Upper lobe of left lung (tissue), 6 donors: ENCODE results near the gene RNU6-9. TPM values are rescaled to one million over a fixed set of nuclear protein-coding genes. Genes with fewer than 3 reads are reported as not detected.
"Not testable (repeated sequence)": the region's sequence is repeated elsewhere in the genome, so short reads cannot be mapped to it uniquely, and the experiment has no call there.

Experiments used
- ATAC-seq, 2 donors: fragments of 200-7000 bp; cut with Tn5 transposase; one replicate each; pipeline ENCODE4 v1.9.1; 2022; ENCODE audit warnings: mild to moderate bottlenecking in 2 of 2, moderate library complexity in 2 of 2; ENCODE audit not compliant: low FRiP score in 2 of 2
- DNase-seq, 2 donors: peaks; one replicate each; pipeline ENCODE4 v3.0.0-alpha.2; 2019 to 2020
- H3K27ac ChIP-seq, 4 donors: fragments of 200-600 bp; sonication (generic); one replicate each; pipeline ENCODE4 v1.5.1; 2016 to 2019
- H3K27me3 ChIP-seq, 4 donors: fragments of 200-600 bp; sonication (generic); one replicate each; pipeline ENCODE4 v1.5.1; 2017 to 2019
- H3K36me3 ChIP-seq, 4 donors: fragments of 200-600 bp; sonication (generic); one replicate each; pipeline ENCODE4 v1.5.1; 2016 to 2019
- H3K4me1 ChIP-seq, 4 donors: fragments of 200-600 bp; sonication (generic); one replicate each; pipeline ENCODE4 v1.5.1; 2018 to 2019
- H3K4me3 ChIP-seq, 4 donors: fragments of 200-600 bp; sonication (generic); one replicate each; pipeline ENCODE4 v1.5.1; 2017 to 2019; ENCODE audit warnings: mild to moderate bottlenecking in 2 of 4, moderate library complexity in 1 of 4
- H3K9me3 ChIP-seq, 4 donors: fragments of 200-600 bp; sonication (generic); one replicate each; pipeline ENCODE4 v1.5.1; 2018 to 2019
- CTCF ChIP-seq, 6 experiments: fragments of 450-650 bp in 4 of 6; fragments of 200-600 bp in 2 of 6; sonication (generic) in 2 of 6; IDR thresholded peaks; one replicate each; pipeline ENCODE4 v1.5.1; 2016 to 2019; ENCODE audit warnings: antibody characterized with exemption in 6 of 6
- EP300 ChIP-seq, 4 donors: sonication (generic); formaldehyde crosslinking; IDR thresholded peaks; one replicate each; pipeline ENCODE4 v1.5.1; 2017; ENCODE audit warnings: antibody characterized with exemption in 4 of 4, control low read depth in 2 of 4
- POLR2A ChIP-seq, 4 donors: fragments of 450-650 bp; IDR thresholded peaks; one replicate each; pipeline ENCODE4 v1.5.1; 2016 to 2017; ENCODE audit warnings: antibody characterized with exemption in 4 of 4, mild to moderate bottlenecking in 2 of 4
- POLR2AphosphoS5 ChIP-seq, 2 donors: sonication (generic); formaldehyde crosslinking; IDR thresholded peaks; one replicate each; pipeline ENCODE4 v1.5.1; 2017; ENCODE audit warnings: antibody characterized with exemption in 2 of 2
- WGBS, 2 donors: methylation state at CpG; one replicate each; pipeline ENCODE4 v1.1.5; 2017 to 2018; 5-methylcytosine and 5-hydroxymethylcytosine counted together
- total RNA-seq, 6 donors: library from RNA; depleted of rRNA in 4 of 6; stranded (reverse); fragments of >200 nt in 4 of 6; gene quantifications; one replicate each; pipeline versions ENCODE4 v1.1.0 to v1.2.1, GENCODE V29; 2016 to 2021
- donor health status: DM: no; HTN: no; CAD: no; lungs with moderate emphysema.
- donor health status: DM: no; HTN: yes; CAD: no; lungs with severe emphysema.

Gene RNU6-9
- total RNA-seq, 6 donors from 2014 or later, result not detected

- no peak for TF ChIP-seq EP300 (IDR thresholded peaks at IDR 0.05)
- TF ChIP-seq POLR2AphosphoS5 (IDR thresholded peaks at IDR 0.05), result no peak
- TF ChIP-seq POLR2A (IDR thresholded peaks at IDR 0.05), result no peak
- no peak for TF ChIP-seq CTCF (IDR thresholded peaks at IDR 0.05)
- H3K4me3 ChIP-seq, result no peak overlapping the region
- H3K36me3 ChIP-seq, result peaks cover 5 to 78% (median 48%) of the 10 kb centered on the region in 4 donors
- H3K27ac ChIP-seq, result no peak overlapping the region
- DNase-seq (peak in 1 of 2 donors; percentile 79), ATAC-seq (no peak)
- H3K9me3 ChIP-seq, result no peaks in the 10 kb centered on the region
- 93 to 95% methylated on average over 22 to 28 of the region's 28 CpGs for WGBS, 2 donors
- H3K27me3 ChIP-seq, result no peaks in the 10 kb centered on the region
- H3K4me1 ChIP-seq, result peaks cover 9 to 16% (median 10%) of the 10 kb centered on the region in 4 donors
These were observed 17.9 kb upstream of the RNU6-9 start for GRCh38 chr19:875265-875879.

GRCh38 chr19:876089-876488, 17.2 kb upstream of the RNU6-9 start:
- 88 to 91% methylated on average over 17 to 18 of the region's 18 CpGs for WGBS, 2 donors
- H3K4me3 ChIP-seq, result no peak overlapping the region
- H3K9me3 ChIP-seq, result no peaks in the 10 kb centered on the region
- H3K4me1 ChIP-seq, result peaks cover 9 to 16% (median 10%) of the 10 kb centered on the region in 4 donors
- TF ChIP-seq EP300 (IDR thresholded peaks at IDR 0.05), result no peak
- DNase-seq (no peak), ATAC-seq (no peak)
- no peaks in the 10 kb centered on the region for H3K27me3 ChIP-seq
- H3K27ac ChIP-seq, result no peak overlapping the region
- peaks cover 6 to 78% (median 48%) of the 10 kb centered on the region in 4 donors for H3K36me3 ChIP-seq

- no peak for TF ChIP-seq CTCF (IDR thresholded peaks at IDR 0.05)
- no peak for TF ChIP-seq EP300 (IDR thresholded peaks at IDR 0.05)
- TF ChIP-seq POLR2AphosphoS5 (IDR thresholded peaks at IDR 0.05), result no peak
- no peak for TF ChIP-seq POLR2A (IDR thresholded peaks at IDR 0.05)
- H3K4me1 ChIP-seq, result peaks cover 9 to 15% (median 9%) of the 10 kb centered on the region in 4 donors
- no peaks in the 10 kb centered on the region for H3K9me3 ChIP-seq
- no peaks in the 10 kb centered on the region for H3K27me3 ChIP-seq
- peak in 1 of 2 donors; percentile 67 for DNase-seq
- 93 to 97% methylated on average over 11 to 27 of the region's 29 CpGs for WGBS, 2 donors
- no peak overlapping the region for H3K27ac ChIP-seq
- no peak overlapping the region for H3K4me3 ChIP-seq
- H3K36me3 ChIP-seq, result peaks cover 10 to 82% (median 54%) of the 10 kb centered on the region in 4 donors
- no peak for ATAC-seq
These were observed 16.4 kb upstream of the RNU6-9 start for GRCh38 chr19:876780-877314.

GRCh38 chr19:877992-878660, 15.2 kb upstream of the RNU6-9 start:
- DNase-seq, result peak in 1 of 2 donors; percentile 76
- not testable (repeated sequence) for H3K27ac ChIP-seq, H3K4me1 ChIP-seq, H3K9me3 ChIP-seq, ATAC-seq, H3K4me3 ChIP-seq, H3K27me3 ChIP-seq
- 84 to 85% methylated on average over 5 of the region's 23 CpGs for WGBS, 2 donors
- peaks cover 10 to 87% (median 63%) of the 10 kb centered on the region in 4 donors for H3K36me3 ChIP-seq

- DNase-seq, result peak in 1 of 2 donors; percentile 89
- ATAC-seq, H3K27ac ChIP-seq, H3K9me3 ChIP-seq, H3K4me3 ChIP-seq, H3K27me3 ChIP-seq, H3K4me1 ChIP-seq: not testable (repeated sequence)
- H3K36me3 ChIP-seq, result peaks cover 10 to 89% (median 66%) of the 10 kb centered on the region in 4 donors
- WGBS, 2 donors, result 70 to 83% methylated on average over 12 to 16 of the region's 24 CpGs
These were observed 14.3 kb upstream of the RNU6-9 start for GRCh38 chr19:878751-879561.
